Psoas muscle (tissue), 8 donors: Measurements from ENCODE around the gene ZNF778. TPM values are rescaled to one million over a fixed set of nuclear protein-coding genes. Genes with fewer than 3 reads are reported as not detected.
A peak's percentile ranks its signal among the peaks of the same experiment; 100 is the strongest.

Experiments used
- ATAC-seq, 4 donors: fragments of 200-7000 bp; cut with Tn5 transposase; one replicate each; pipeline ENCODE4 v1.9.1; 2020; ENCODE audit warnings: moderate library complexity in 3 of 4, mild to moderate bottlenecking in 2 of 4
- DNase-seq, 2 donors: peaks; one replicate each; pipeline ENCODE4 v3.0.0-alpha.2; 2020
- H3K27ac ChIP-seq: fragments of 200-600 bp; one replicate; pipeline ENCODE4 v1.8.0; 2022
- H3K27me3 ChIP-seq, 3 donors: fragments of 200-600 bp in 1 of 3; one replicate each; pipeline versions ENCODE4 v1.6.1 to v1.8.0; 2013 to 2022; ENCODE audit warnings: low read length in 2 of 3, mild to moderate bottlenecking in 2 of 3, moderate library complexity in 1 of 3; ENCODE audit not compliant: insufficient read depth in 3 of 3
- H3K36me3 ChIP-seq, 2 donors: fragments of 200-600 bp in 1 of 2; one replicate each; pipeline versions ENCODE4 v1.6.1 to v1.8.0; 2013 to 2022; ENCODE audit warnings: low read depth in 1 of 2, mild to moderate bottlenecking in 1 of 2, moderate library complexity in 1 of 2; ENCODE audit not compliant: insufficient read depth in 1 of 2
- H3K4me1 ChIP-seq: fragments of 200-600 bp; one replicate; pipeline ENCODE4 v1.8.0; 2022
- H3K4me3 ChIP-seq: fragments of 200-600 bp; one replicate; pipeline ENCODE4 v1.8.0; 2022; ENCODE audit warnings: mild to moderate bottlenecking
- H3K9me3 ChIP-seq: fragments of 200-600 bp; one replicate; pipeline ENCODE4 v1.8.0; 2022
- CTCF ChIP-seq: fragments of 200-600 bp; IDR thresholded peaks from one replicate; pipeline ENCODE4 v1.8.0; 2022; ENCODE audit warnings: antibody characterized with exemption
- WGBS, 3 donors: extraction: QIAGEN DNeasy Blood & Tissue Kit; methylation state at CpG; one replicate each; pipeline versions ENCODE4 v1.1.6 to v1.1.7; 2013; 5-methylcytosine and 5-hydroxymethylcytosine counted together
- intact Hi-C, 2 donors: fragments of 100-400 bp; cut with DNase I; formaldehyde crosslinking; loops; one replicate each; pipeline versions ENCODE4 v1.11.0 to v1.14.2; 2022
- polyA plus RNA-seq, 3 donors: library from polyadenylated mRNA; stranded (reverse); fragments of 200-250 nt; gene quantifications; one replicate each; pipeline ENCODE4 v1.2.3, GENCODE V29; 2013
- total RNA-seq, 4 donors: library from RNA; stranded (reverse); fragmentation: NEBNext Ultra II Directional in 2 of 4; extraction: Animal tissue kit (Norgen Biotek cat#: 25700) in 2 of 4; gene quantifications; one replicate each; pipeline versions ENCODE4 v1.2.1 to v1.2.4, GENCODE V29; 2021 to 2023
- donor health status: healthy with polysubstance abuse.
- donor health status: DM: no; HTN: no; CAD: no; lungs with moderate emphysema.
- donor health status: Bipolar disorder and iron deficiency.
- donor health status: healthy.
- donor health status: DM: yes; HTN: yes; CAD: no.
- donor health status: DM: no; HTN: no; CAD: no.
- donor health status: DM: no; HTN: no; CAD: no.
- donor health status: DM: yes; HTN: yes; CAD: no.

ZNF778 gene
- total and polyA plus RNA-seq, 7 donors, result 2.2 to 15.3 (median 10.2) TPM

GRCh38 chr16:89170346-89171215 lies 46.9 kb upstream of the ZNF778 start:
- Histone ChIP-seq H3K36me3 (no peaks in the 10 kb centered on the region), H3K9me3 (no peaks in the 10 kb centered on the region), H3K4me3 (peak overlapping the region; percentile 43), H3K27me3 (peaks cover 0 to 17% (median 0%) of the 10 kb centered on the region in 3 donors), H3K4me1 (peaks cover 34% of the 10 kb centered on the region), H3K27ac (no peak overlapping the region)
- no peak for TF ChIP-seq CTCF
- whole genome bisulfite sequencing, 3 donors, result 36 to 43% (median 41%) methylated on average over 32 to 34 of the region's 34 CpGs
- no peak for ATAC-seq
- peak in 1 of 2 donors; percentile 63 for DNase-seq
- intact Hi-C loops, result loop anchor here in 1 of 2 donors (5.0 kb wide), 1 partner anchor 47 kb away; the partner anchor contains the start of gene ZNF778

- TF ChIP-seq CTCF, result no peak
- Histone ChIP-seq H3K9me3 (no peaks in the 10 kb centered on the region), H3K27me3 (peaks cover 0 to 17% (median 0%) of the 10 kb centered on the region in 3 donors), H3K4me1 (peaks cover 43% of the 10 kb centered on the region), H3K27ac (peak within 1 kb of the TSS; percentile 95), H3K36me3 (no peaks in the 10 kb centered on the region), H3K4me3 (peak within 1 kb of the TSS; percentile 87)
- intact Hi-C loops, result loop anchor here in 1 of 2 donors (5.0 kb wide), 1 partner anchor 46 kb away; the partner anchor contains the start of gene ZNF778
- 2 to 6% (median 3%) methylated on average over 48 to 74 of the region's 74 CpGs for WGBS, 3 donors
- DNase-seq (peak; percentile 94 to 99), ATAC-seq (peak; percentile 86 to 91 (median 88))
Measured at GRCh38 chr16:89171216-89172170, 46.0 kb upstream of the ZNF778 start, which contains the start of gene CDH15. TSS of gene CDH15 (plus strand) at chr16:89171748. CDS start at chr16:89171832, 84 bp downstream.

- intact Hi-C loops, result loop anchor here in 1 of 2 donors (5.0 kb wide), 1 partner anchor 45 kb away; the partner anchor contains the start of gene ZNF778
- 24 to 36% (median 35%) methylated on average over 9 to 11 of the region's 11 CpGs for WGBS, 3 donors
- Histone ChIP-seq H3K36me3 (no peaks in the 10 kb centered on the region), H3K27ac (peak overlapping the region; percentile 95), H3K4me1 (peaks cover 43% of the 10 kb centered on the region), H3K27me3 (peaks cover 0 to 10% (median 0%) of the 10 kb centered on the region in 3 donors), H3K9me3 (no peaks in the 10 kb centered on the region), H3K4me3 (peak overlapping the region; percentile 87)
- no peak for TF ChIP-seq CTCF
- DNase-seq (no peak), ATAC-seq (peak in 1 of 4 donors; percentile 17)
Measured at GRCh38 chr16:89172171-89172527, 45.4 kb upstream of the ZNF778 start.

- TF ChIP-seq CTCF, result no peak
- H3K27ac ChIP-seq, result peak overlapping the region; percentile 95
- H3K9me3 ChIP-seq, result no peaks in the 10 kb centered on the region
- ATAC-seq (peak in 2 of 4 donors; percentile 8 to 11), DNase-seq (peak in 1 of 2 donors; percentile 57)
- H3K4me1 ChIP-seq, result peaks cover 43% of the 10 kb centered on the region
- peaks cover 0 to 9% (median 0%) of the 10 kb centered on the region in 3 donors for H3K27me3 ChIP-seq
- H3K36me3 ChIP-seq, result no peaks in the 10 kb centered on the region
- H3K4me3 ChIP-seq, result peak overlapping the region; percentile 87
- intact Hi-C loops, result loop anchor here in 1 of 2 donors (5.0 kb wide), 1 partner anchor 45 kb away; the partner anchor contains the start of gene ZNF778
- 18 to 28% (median 23%) methylated on average over 13 of the region's 13 CpGs for WGBS, 3 donors
Measured at GRCh38 chr16:89172528-89173173, 44.9 kb upstream of the ZNF778 start.
